ENCODE results near the gene ATP2B2. TPM values are rescaled to one million over a fixed set of nuclear protein-coding genes. Genes with fewer than 3 reads are reported as not detected.

The ATP2B2 gene
- total and polyA plus RNA-seq, 2 experiments from 2014 or later = 0.42 to 0.63 TPM

GRCh38 chr3:10489746-10490483 lies 15.5 kb downstream of the ATP2B2 start:
- H2AFZ ChIP-seq = no peak overlapping the region
- no peaks in the 10 kb centered on the region for H3K36me3 ChIP-seq (ENCODE audit: insufficient read depth)
- TF ChIP-seq CTCF (conservative IDR thresholded peaks at IDR 0.05; ENCODE audit: low read depth in 2 of 2) = no peak
- no peak for TF ChIP-seq JUNB (IDR thresholded peaks at IDR 0.05; ENCODE audit: unreplicated experiment)
- no peak for TF ChIP-seq EZH2 (IDR thresholded peaks at IDR 0.05; ENCODE audit: low read depth, unreplicated experiment)
- TF ChIP-seq ZNF114 (CRISPR knock-in tag; IDR thresholded peaks at IDR 0.05) = no peak
- no peaks in the 10 kb centered on the region for H3K27me3 ChIP-seq (ENCODE audit: insufficient read depth)
- DNase-seq (ENCODE audit: low spot score) = no peak
- H3K4me2 ChIP-seq = no peak overlapping the region
- ATAC-seq = no peak
- peaks cover 13% of the 10 kb centered on the region for H3K27me3 Mint-ChIP-seq (ENCODE audit: insufficient read depth, low read depth, poor library complexity)
- H3K9me3 Mint-ChIP-seq = no peaks in the 10 kb centered on the region; the same call in 2 of the 3 replicates
- H3K4me1 Mint-ChIP-seq = peaks cover 7% of the 10 kb centered on the region
- no peak overlapping the region for H3K27ac ChIP-seq (ENCODE audit: low read depth)
- H3K27ac Mint-ChIP-seq = no peak overlapping the region
- no peaks in the 10 kb centered on the region for H3F3A ChIP-seq (replicated peaks; ENCODE audit: low read depth)
- no peaks in the 10 kb centered on the region for H3K9me2 ChIP-seq (ENCODE audit: insufficient read depth)
- H3K36me3 Mint-ChIP-seq (ENCODE audit: low read depth) = no peaks in the 10 kb centered on the region
- no peaks in the 10 kb centered on the region for H3K79me2 ChIP-seq (replicated peaks; ENCODE audit: insufficient read depth)
- no peaks in the 10 kb centered on the region for H4K20me1 ChIP-seq (replicated peaks; ENCODE audit: insufficient read depth)
- H3K4me3 Mint-ChIP-seq = no peak overlapping the region
- H3K4me3 ChIP-seq = no peak overlapping the region
- no peaks in the 10 kb centered on the region; the same call in none of the 2 replicates for H3K4me1 ChIP-seq (ENCODE audit: insufficient read depth)

- no peaks in the 10 kb centered on the region for H3K27me3 ChIP-seq (ENCODE audit: insufficient read depth)
- no peak overlapping the region for H2AFZ ChIP-seq
- H3K27ac Mint-ChIP-seq = no peak overlapping the region
- peaks cover 6% of the 10 kb centered on the region; the same call in 2 of the 3 replicates for H3K4me1 Mint-ChIP-seq
- no peaks in the 10 kb centered on the region; the same call in none of the 2 replicates for H3K4me1 ChIP-seq (ENCODE audit: insufficient read depth)
- H3K9me3 Mint-ChIP-seq = no peaks in the 10 kb centered on the region; the same call in 2 of the 3 replicates
- no peak overlapping the region for H3K4me3 Mint-ChIP-seq
- H3K36me3 ChIP-seq (ENCODE audit: insufficient read depth) = no peaks in the 10 kb centered on the region
- ATAC-seq = no peak
- peaks cover 12% of the 10 kb centered on the region for H3K27me3 Mint-ChIP-seq (ENCODE audit: insufficient read depth, low read depth, poor library complexity)
- H3K36me3 Mint-ChIP-seq (ENCODE audit: low read depth) = no peaks in the 10 kb centered on the region
- no peaks in the 10 kb centered on the region for H4K20me1 ChIP-seq (replicated peaks; ENCODE audit: insufficient read depth)
- H3F3A ChIP-seq (replicated peaks; ENCODE audit: low read depth) = no peaks in the 10 kb centered on the region
- H3K79me2 ChIP-seq (replicated peaks; ENCODE audit: insufficient read depth) = no peaks in the 10 kb centered on the region
- H3K27ac ChIP-seq (ENCODE audit: low read depth) = no peak overlapping the region
- no peaks in the 10 kb centered on the region for H3K9me2 ChIP-seq (ENCODE audit: insufficient read depth)
- H3K4me2 ChIP-seq = no peak overlapping the region
- H3K4me3 ChIP-seq = no peak overlapping the region
- no peak for DNase-seq (ENCODE audit: low spot score)
- TF ChIP-seq JUNB (IDR thresholded peaks at IDR 0.05; ENCODE audit: unreplicated experiment) (no peak), ETS1 (IDR thresholded peaks at IDR 0.05) (no peak), REST (IDR thresholded peaks at IDR 0.05; ENCODE audit: unreplicated experiment) (no peak), EZH2phosphoT487 (IDR thresholded peaks at IDR 0.05; ENCODE audit: unreplicated experiment) (no peak), NANOG (IDR thresholded peaks at IDR 0.05; ENCODE audit: borderline replicate concordance) (no peak), CREB1 (CRISPR knock-in tag; IDR thresholded peaks at IDR 0.05; ENCODE audit: low read depth) (no peak), EZH2 (IDR thresholded peaks at IDR 0.05; ENCODE audit: low read depth, unreplicated experiment) (no peak), ZNF114 (CRISPR knock-in tag; IDR thresholded peaks at IDR 0.05) (no peak), POLR2AphosphoS5 (IDR thresholded peaks at IDR 0.05; ENCODE audit: low read depth) (no peak)
These were observed 17.3 kb downstream of the ATP2B2 start for GRCh38 chr3:10487988-10488633.

Measured in GM23338 (cell line).